K562 (cell line): ENCODE data around the gene GTPBP2. TPM values are rescaled to one million over a fixed set of nuclear protein-coding genes. Genes with fewer than 3 reads are reported as not detected.

Experiments
- CBFA2T2 ChIP-seq: fragments of 450-650 bp; conservative IDR thresholded peaks from 2 replicates; pipeline ENCODE4 v1.6.1; 2017; ENCODE audit warnings: mild to moderate bottlenecking
- ELF1 ChIP-seq: fragments of 200-800 bp; sonication (Bioruptor generic); IDR thresholded peaks from 2 replicates; pipeline ENCODE4 v1.6.1; 2016; ENCODE audit warnings: missing genetic modification characterization, missing compliant biosample characterization
- JUND ChIP-seq, 2 experiments: IDR thresholded peaks; 2 replicates in 1 of 2; 3 replicates in 1 of 2; pipeline ENCODE4 v1.6.1; 2011; ENCODE audit warnings: borderline replicate concordance in 2 of 2, low read depth in 2 of 2, low read length in 2 of 2, improper control_type of control experiment in 1 of 2, missing biosample characterization in 1 of 2, missing genetic modification characterization in 1 of 2, missing genetic modification reagents in 1 of 2
- MEIS2 ChIP-seq: fragments of 450-650 bp; IDR thresholded peaks from 2 replicates; pipeline ENCODE4 v1.6.1; 2014; ENCODE audit warnings: mild to moderate bottlenecking; ENCODE audit not compliant: partially characterized antibody
- PCBP2 ChIP-seq: fragments of 200-400 bp; formaldehyde crosslinking; IDR thresholded peaks from 2 replicates; pipeline ENCODE4 v1.6.1; 2018; ENCODE audit warnings: low read length, low read depth, mild to moderate bottlenecking, moderate library complexity; ENCODE audit not compliant: poor library complexity, severe bottlenecking
- RBM22 ChIP-seq: fragments of 200-400 bp; formaldehyde crosslinking; IDR thresholded peaks from 2 replicates; pipeline ENCODE4 v1.6.1; 2018; ENCODE audit warnings: low read length, low read depth; ENCODE audit not compliant: poor library complexity, severe bottlenecking
- SIN3A ChIP-seq, 2 experiments: fragments of 150-350 bp in 1 of 2; IDR thresholded peaks; 2 replicates each; pipeline ENCODE4 v1.6.1; 2011 to 2016; ENCODE audit warnings: borderline replicate concordance in 2 of 2, low read depth in 2 of 2, low read length in 2 of 2, mild to moderate bottlenecking in 2 of 2, moderate library complexity in 2 of 2; ENCODE audit not compliant: control insufficient read depth in 1 of 2
- SIN3B ChIP-seq: fragments of 450-650 bp; IDR thresholded peaks from 2 replicates; pipeline ENCODE4 v1.6.1; 2017; ENCODE audit warnings: low read depth, mild to moderate bottlenecking, moderate library complexity
- SMAD2 ChIP-seq: fragments of 150-350 bp; IDR thresholded peaks from 2 replicates; pipeline ENCODE4 v1.6.1; 2014; ENCODE audit warnings: low read depth, mild to moderate bottlenecking, low read length
- XRCC3 ChIP-seq: fragments of 450-650 bp; IDR thresholded peaks from 2 replicates; pipeline ENCODE4 v1.6.1; 2017; ENCODE audit warnings: mild to moderate bottlenecking, moderate library complexity
- ZFPM2 ChIP-seq: fragments of 250-450 bp; sonication (Bioruptor Pico); IDR thresholded peaks from 2 replicates; pipeline ENCODE4 v1.5.1; 2022; ENCODE audit warnings: mild to moderate bottlenecking
- ZKSCAN3 ChIP-seq: fragments of 250-450 bp; sonication (Bioruptor Pico); IDR thresholded peaks from 2 replicates; pipeline ENCODE4 v1.4.0; 2020
- ZNF41 ChIP-seq: fragments of 250-450 bp; sonication (Bioruptor Pico); conservative IDR thresholded peaks from 2 replicates; pipeline ENCODE4 v1.4.0; 2020; ENCODE audit warnings: mild to moderate bottlenecking
- ZSCAN32 ChIP-seq: fragments of 450-650 bp; formaldehyde crosslinking; IDR thresholded peaks from 2 replicates; pipeline ENCODE4 v1.4.0; 2020; ENCODE audit warnings: mild to moderate bottlenecking, moderate library complexity
- polyA plus RNA-seq, 8 experiments: library from polyadenylated mRNA; depleted of rRNA in 4 of 8; stranded (reverse) in 5 of 8; unstranded in 3 of 8; fragments of >200 nt; fragmentation: Nextera tagmentation in 2 of 8; fragmentation: Illumina TruSeq in 1 of 8; extraction: Ambion mirVana in 2 of 8; extraction: Trizol in 1 of 8; gene quantifications; 2 replicates each; pipeline versions ENCODE4 v1.2.1 to v1.2.3, GENCODE V29; 2011 to 2014; ENCODE audit warnings: inconsistent platforms in 1 of 8, missing spikeins in 1 of 8
- total RNA-seq, 7 experiments: library from RNA; depleted of rRNA in 6 of 7; stranded (reverse); fragments of >200 nt in 6 of 7; fragmentation: Illumina TruSeq in 2 of 7; extraction: Trizol in 2 of 7; gene quantifications; 2 replicates each; pipeline versions ENCODE4 v1.2.1 to v1.2.3, GENCODE V29; 2011 to 2021; ENCODE audit warnings: low replicate concordance in 1 of 7
- TF ChIP-seq, protein P1 (sequence below): fragments of 250-450 bp; sonication (Bioruptor Pico); IDR thresholded peaks from 2 replicates; pipeline ENCODE4 v1.4.0; 2020
- TF ChIP-seq, protein P2 (sequence below): fragments of 200-800 bp; sonication (Bioruptor generic); IDR thresholded peaks from 2 replicates; pipeline ENCODE4 v1.6.1; 2017; ENCODE audit warnings: missing genetic modification characterization, missing compliant biosample characterization
- TF ChIP-seq, protein P3 (sequence below): fragments of 250-450 bp; sonication (Bioruptor Pico); IDR thresholded peaks from 2 replicates; pipeline ENCODE4 v1.8.0; 2021; ENCODE audit warnings: moderate library complexity, mild to moderate bottlenecking, inconsistent platforms
- TF ChIP-seq, protein P4 (sequence below): sonication (generic); formaldehyde crosslinking; IDR thresholded peaks from 2 replicates; pipeline ENCODE4 v1.9.0; 2022; ENCODE audit warnings: mild to moderate bottlenecking, missing genetic modification reagents
- TF ChIP-seq, protein P5 (sequence below), 2 experiments: IDR thresholded peaks; 2 replicates each; pipeline ENCODE4 v1.6.1; 2011; ENCODE audit warnings: borderline replicate concordance in 1 of 2, control low read depth in 1 of 2, low read depth in 1 of 2, low read length in 1 of 2, mild to moderate bottlenecking in 1 of 2, mixed read lengths in 1 of 2, moderate library complexity in 1 of 2; ENCODE audit not compliant: insufficient read depth in 1 of 2, insufficient read length in 1 of 2, poor library complexity in 1 of 2, severe bottlenecking in 1 of 2; ENCODE audit errors: extremely low read depth in 1 of 2
- TF ChIP-seq, protein P6 (sequence below): fragments of 250-450 bp; sonication (Bioruptor Pico); IDR thresholded peaks from 2 replicates; pipeline ENCODE4 v1.8.0; 2021; ENCODE audit warnings: moderate library complexity, mild to moderate bottlenecking, inconsistent platforms

The GTPBP2 gene
- total and polyA plus RNA-seq, 9 of the 15 experiments (the other 6 are each of a cell fraction or from before 2014, with no cell fraction given), result 48.4 to 196 (median 111) TPM

DNA sequence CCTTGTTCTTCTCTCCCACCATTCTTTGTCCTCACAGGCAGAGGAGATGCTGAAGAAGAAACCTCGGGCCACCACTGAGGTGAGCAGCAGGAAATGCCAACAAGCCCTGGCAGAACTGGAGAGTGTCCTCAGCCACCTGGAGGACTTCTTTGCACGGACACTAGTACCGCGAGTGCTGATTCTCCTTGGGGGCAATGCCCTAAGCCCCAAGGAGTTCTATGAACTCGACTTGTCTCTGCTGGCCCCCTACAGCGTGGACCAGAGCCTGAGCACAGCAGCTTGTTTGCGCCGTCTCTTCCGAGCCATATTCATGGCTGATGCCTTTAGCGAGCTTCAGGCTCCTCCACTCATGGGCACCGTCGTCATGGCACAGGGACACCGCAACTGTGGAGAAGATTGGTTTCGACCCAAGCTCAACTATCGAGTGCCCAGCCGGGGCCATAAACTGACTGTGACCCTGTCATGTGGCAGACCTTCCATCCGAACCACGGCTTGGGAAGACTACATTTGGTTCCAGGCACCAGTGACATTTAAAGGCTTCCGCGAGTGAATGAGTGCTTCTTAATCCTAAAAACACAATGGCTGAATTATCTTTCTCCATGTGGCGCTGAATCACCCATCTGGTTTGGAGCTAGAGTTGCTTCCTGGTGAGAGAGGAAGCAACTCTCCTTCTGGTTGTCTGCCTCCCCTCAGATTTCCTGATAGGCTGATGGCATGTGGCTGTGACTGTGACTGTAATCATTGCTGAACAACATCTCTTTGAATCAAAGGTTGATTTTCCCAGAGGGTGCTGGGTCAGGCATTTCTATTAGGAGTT lies 11.1 kb upstream of the GTPBP2 start (continued):
- TF ChIP-seq ZFPM2 (CRISPR knock-in tag) (0 out of 2 replicates have a peak, but pooled peaks have one; percentile 65), ZNF41 (CRISPR knock-in tag) (no peak), ELF1 (tag) (peak; percentile 77), SIN3A (IDR thresholded peaks at IDR 0.05; ENCODE audit: borderline replicate concordance in 2 of 2, control insufficient read depth in 1 of 2, low read depth in 2 of 2, low read length in 2 of 2) (peak in 1 of 2 experiments; percentile 59; a peak in 1 of 4 replicates), PCBP2 (no peak), MEIS2 (peak; percentile 42), XRCC3 (no peak), ZKSCAN3 (CRISPR knock-in tag) (no peak), ZSCAN32 (CRISPR knock-in tag) (no peak), SMAD2 (no peak), RBM22 (no peak), JUND (IDR thresholded peaks at IDR 0.05; ENCODE audit: borderline replicate concordance, low read depth, low read length) (peak; percentile 91), JUND (tag; IDR thresholded peaks at IDR 0.05; ENCODE audit: borderline replicate concordance, low read depth, low read length) (peak; percentile 53; the same call in 1 of the 3 replicates), SIN3B (no peak), CBFA2T2 (peak; percentile 85)
- TF ChIP-seq, protein P1, sequence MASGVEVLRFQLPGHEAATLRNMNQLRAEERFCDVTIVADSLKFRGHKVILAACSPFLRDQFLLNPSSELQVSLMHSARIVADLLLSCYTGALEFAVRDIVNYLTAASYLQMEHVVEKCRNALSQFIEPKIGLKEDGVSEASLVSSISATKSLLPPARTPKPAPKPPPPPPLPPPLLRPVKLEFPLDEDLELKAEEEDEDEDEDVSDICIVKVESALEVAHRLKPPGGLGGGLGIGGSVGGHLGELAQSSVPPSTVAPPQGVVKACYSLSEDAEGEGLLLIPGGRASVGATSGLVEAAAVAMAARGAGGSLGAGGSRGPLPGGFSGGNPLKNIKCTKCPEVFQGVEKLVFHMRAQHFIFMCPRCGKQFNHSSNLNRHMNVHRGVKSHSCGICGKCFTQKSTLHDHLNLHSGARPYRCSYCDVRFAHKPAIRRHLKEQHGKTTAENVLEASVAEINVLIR (CRISPR knock-in tag), result 0 out of 2 replicates have a peak, but pooled peaks have one; percentile 27
- TF ChIP-seq, protein P2, sequence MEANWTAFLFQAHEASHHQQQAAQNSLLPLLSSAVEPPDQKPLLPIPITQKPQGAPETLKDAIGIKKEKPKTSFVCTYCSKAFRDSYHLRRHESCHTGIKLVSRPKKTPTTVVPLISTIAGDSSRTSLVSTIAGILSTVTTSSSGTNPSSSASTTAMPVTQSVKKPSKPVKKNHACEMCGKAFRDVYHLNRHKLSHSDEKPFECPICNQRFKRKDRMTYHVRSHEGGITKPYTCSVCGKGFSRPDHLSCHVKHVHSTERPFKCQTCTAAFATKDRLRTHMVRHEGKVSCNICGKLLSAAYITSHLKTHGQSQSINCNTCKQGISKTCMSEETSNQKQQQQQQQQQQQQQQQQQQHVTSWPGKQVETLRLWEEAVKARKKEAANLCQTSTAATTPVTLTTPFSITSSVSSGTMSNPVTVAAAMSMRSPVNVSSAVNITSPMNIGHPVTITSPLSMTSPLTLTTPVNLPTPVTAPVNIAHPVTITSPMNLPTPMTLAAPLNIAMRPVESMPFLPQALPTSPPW (CRISPR knock-in tag), result peak; percentile 42; the same call in 1 of the 2 replicates
- TF ChIP-seq, protein P3, sequence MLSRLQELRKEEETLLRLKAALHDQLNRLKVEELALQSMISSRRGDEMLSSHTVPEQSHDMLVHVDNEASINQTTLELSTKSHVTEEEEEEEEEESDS (CRISPR knock-in tag), result no peak
- TF ChIP-seq, protein P4, sequence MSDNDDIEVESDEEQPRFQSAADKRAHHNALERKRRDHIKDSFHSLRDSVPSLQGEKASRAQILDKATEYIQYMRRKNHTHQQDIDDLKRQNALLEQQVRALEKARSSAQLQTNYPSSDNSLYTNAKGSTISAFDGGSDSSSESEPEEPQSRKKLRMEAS (CRISPR knock-in tag), result peak; percentile 80
- TF ChIP-seq, protein P5, sequence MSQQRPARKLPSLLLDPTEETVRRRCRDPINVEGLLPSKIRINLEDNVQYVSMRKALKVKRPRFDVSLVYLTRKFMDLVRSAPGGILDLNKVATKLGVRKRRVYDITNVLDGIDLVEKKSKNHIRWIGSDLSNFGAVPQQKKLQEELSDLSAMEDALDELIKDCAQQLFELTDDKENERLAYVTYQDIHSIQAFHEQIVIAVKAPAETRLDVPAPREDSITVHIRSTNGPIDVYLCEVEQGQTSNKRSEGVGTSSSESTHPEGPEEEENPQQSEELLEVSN (IDR thresholded peaks at IDR 0.05; ENCODE audit: borderline replicate concordance in 1 of 2, extremely low read depth in 1 of 2, insufficient read depth in 1 of 2, insufficient read length in 1 of 2, low read depth in 1 of 2, low read length in 1 of 2, poor library complexity in 1 of 2, severe bottlenecking in 1 of 2), result peak in 1 of 2 experiments; percentile 12
- TF ChIP-seq, protein P6, sequence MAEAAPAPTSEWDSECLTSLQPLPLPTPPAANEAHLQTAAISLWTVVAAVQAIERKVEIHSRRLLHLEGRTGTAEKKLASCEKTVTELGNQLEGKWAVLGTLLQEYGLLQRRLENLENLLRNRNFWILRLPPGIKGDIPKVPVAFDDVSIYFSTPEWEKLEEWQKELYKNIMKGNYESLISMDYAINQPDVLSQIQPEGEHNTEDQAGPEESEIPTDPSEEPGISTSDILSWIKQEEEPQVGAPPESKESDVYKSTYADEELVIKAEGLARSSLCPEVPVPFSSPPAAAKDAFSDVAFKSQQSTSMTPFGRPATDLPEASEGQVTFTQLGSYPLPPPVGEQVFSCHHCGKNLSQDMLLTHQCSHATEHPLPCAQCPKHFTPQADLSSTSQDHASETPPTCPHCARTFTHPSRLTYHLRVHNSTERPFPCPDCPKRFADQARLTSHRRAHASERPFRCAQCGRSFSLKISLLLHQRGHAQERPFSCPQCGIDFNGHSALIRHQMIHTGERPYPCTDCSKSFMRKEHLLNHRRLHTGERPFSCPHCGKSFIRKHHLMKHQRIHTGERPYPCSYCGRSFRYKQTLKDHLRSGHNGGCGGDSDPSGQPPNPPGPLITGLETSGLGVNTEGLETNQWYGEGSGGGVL (CRISPR knock-in tag), result no peak
